GM23338 (cell line): Measurements from ENCODE around the gene WDSUB1. TPM values are rescaled to one million over a fixed set of nuclear protein-coding genes. Genes with fewer than 3 reads are reported as not detected.

Experiments used
- ATAC-seq: fragments of 200-7000 bp; cut with Tn5 transposase; 3 replicates; pipeline ENCODE4 v1.9.1; 2020
- DNase-seq: peaks from one replicate; pipeline ENCODE4 v3.0.0-alpha.2; 2015; ENCODE audit warnings: low spot score
- H2AFZ ChIP-seq: fragments of 200-600 bp; sonication (generic); 2 replicates; pipeline ENCODE4 v1.8.0; 2016; ENCODE audit warnings: antibody characterized with exemption, mild to moderate bottlenecking, moderate library complexity
- H3F3A ChIP-seq: fragments of 200-600 bp; sonication (generic); replicated peaks from 2 replicates; pipeline ENCODE4 v1.8.0; 2017; ENCODE audit warnings: antibody characterized with exemption, mixed run types, low read depth
- H3K27ac ChIP-seq: fragments of 200-600 bp; sonication (generic); 2 replicates; pipeline ENCODE4 v1.6.1; 2016; ENCODE audit warnings: low read depth
- H3K27me3 ChIP-seq: fragments of 200-600 bp; sonication (generic); 2 replicates; pipeline ENCODE4 v1.8.0; 2016; ENCODE audit warnings: mild to moderate bottlenecking, mixed run types, moderate library complexity; ENCODE audit not compliant: insufficient read depth
- H3K36me3 ChIP-seq: fragments of 200-600 bp; sonication (generic); 2 replicates; pipeline ENCODE4 v1.8.0; 2016; ENCODE audit warnings: mild to moderate bottlenecking; ENCODE audit not compliant: insufficient read depth
- H3K4me1 ChIP-seq: fragments of 200-600 bp; sonication (generic); 2 replicates; pipeline ENCODE4 v1.8.0; 2016; ENCODE audit warnings: mild to moderate bottlenecking, moderate library complexity; ENCODE audit not compliant: insufficient read depth
- H3K4me2 ChIP-seq: fragments of 200-600 bp; sonication (generic); 2 replicates; pipeline ENCODE4 v1.7.1; 2017; ENCODE audit warnings: mixed run types
- H3K4me3 ChIP-seq: fragments of 200-600 bp; sonication (generic); 2 replicates; pipeline ENCODE4 v1.6.1; 2016; ENCODE audit warnings: mixed run types
- H3K79me2 ChIP-seq: fragments of 200-600 bp; sonication (generic); replicated peaks from 2 replicates; pipeline ENCODE4 v1.8.0; 2017; ENCODE audit warnings: mild to moderate bottlenecking; ENCODE audit not compliant: insufficient read depth
- H3K9me2 ChIP-seq: fragments of 200-600 bp; sonication (generic); 2 replicates; pipeline ENCODE4 v1.8.0; 2017; ENCODE audit not compliant: insufficient read depth
- H4K20me1 ChIP-seq: fragments of 200-600 bp; sonication (generic); replicated peaks from 2 replicates; pipeline ENCODE4 v1.8.0; 2017; ENCODE audit warnings: mild to moderate bottlenecking; ENCODE audit not compliant: insufficient read depth
- H3K27ac Mint-ChIP-seq: 2 replicates; pipeline ENCODE4 v1.8.0; 2020; ENCODE audit warnings: inconsistent platforms, mild to moderate bottlenecking, moderate library complexity, mixed read lengths
- H3K27me3 Mint-ChIP-seq: 3 replicates; pipeline ENCODE4 v1.8.0; 2022; ENCODE audit warnings: low read depth, mild to moderate bottlenecking, moderate library complexity, mixed read lengths, inconsistent platforms; ENCODE audit not compliant: insufficient read depth, poor library complexity
- H3K36me3 Mint-ChIP-seq: 3 replicates; pipeline ENCODE4 v1.8.0; 2021; ENCODE audit warnings: low read depth, mild to moderate bottlenecking, inconsistent platforms, moderate library complexity, mixed read lengths
- H3K4me1 Mint-ChIP-seq: 3 replicates; pipeline ENCODE4 v1.8.0; 2020; ENCODE audit warnings: mild to moderate bottlenecking, inconsistent platforms, mixed read lengths
- H3K4me3 Mint-ChIP-seq: 3 replicates; pipeline ENCODE4 v1.8.0; 2021; ENCODE audit warnings: moderate library complexity, mild to moderate bottlenecking, inconsistent platforms, mixed read lengths
- H3K9me3 Mint-ChIP-seq: 3 replicates; pipeline ENCODE4 v1.8.0; 2020; ENCODE audit warnings: moderate library complexity, mild to moderate bottlenecking, inconsistent platforms, mixed read lengths
- CTCF ChIP-seq, 2 experiments: fragments of 200-600 bp in 1 of 2; sonication (generic) in 1 of 2; conservative IDR thresholded peaks; 2 replicates each; pipeline versions ENCODE4 v1.5.1 to v1.6.1; 2016 to 2017; ENCODE audit warnings: antibody characterized with exemption in 2 of 2, low read depth in 2 of 2, mild to moderate bottlenecking in 2 of 2, moderate library complexity in 1 of 2
- ETS1 ChIP-seq: IDR thresholded peaks from 2 replicates; pipeline ENCODE4 v1.6.1; 2016; ENCODE audit warnings: antibody characterized with exemption
- NANOG ChIP-seq: IDR thresholded peaks from 2 replicates; pipeline ENCODE4 v1.6.1; 2016; ENCODE audit warnings: antibody characterized with exemption, borderline replicate concordance
- STAT1 ChIP-seq: IDR thresholded peaks from one replicate; pipeline ENCODE4 v1.6.1; 2016; ENCODE audit warnings: antibody characterized with exemption; ENCODE audit not compliant: unreplicated experiment
- ZNF462 ChIP-seq: fragments of 250-450 bp; sonication (Bioruptor Pico); IDR thresholded peaks from 2 replicates; pipeline ENCODE4 v1.5.0; 2020; ENCODE audit warnings: mild to moderate bottlenecking, moderate library complexity
- polyA plus RNA-seq: library from polyadenylated mRNA; unstranded; fragments of >200 nt; fragmentation: Nextera tagmentation; extraction: Ambion mirVana; gene quantifications from 2 replicates; pipeline ENCODE4 v1.2.1, GENCODE V29; 2016
- total RNA-seq: library from RNA; depleted of rRNA; stranded (reverse); fragments of >200 nt; shearing (Covaris generic); gene quantifications from 2 replicates; pipeline ENCODE4 v1.2.3, GENCODE V29; 2014

The WDSUB1 gene
- total and polyA plus RNA-seq, 2 experiments from 2014 or later: 9.9 to 12.2 TPM

- no peak for TF ChIP-seq ZNF462
Measured at GRCh38 chr2:159270744-159271379, 15.6 kb downstream of the WDSUB1 start (continued).

GRCh38 chr2:159267921-159268320 is 18.6 kb downstream of the WDSUB1 start:
- Histone ChIP-seq H2AFZ (no peak overlapping the region), H3F3A (no peaks in the 10 kb centered on the region), H4K20me1 (no peaks in the 10 kb centered on the region), H3K9me2 (no peaks in the 10 kb centered on the region), H3K27ac (no peak overlapping the region), H3K27me3 (no peaks in the 10 kb centered on the region), H3K4me3 (no peak overlapping the region), H3K4me2 (no peak overlapping the region), H3K4me1 (no peaks in the 10 kb centered on the region), H3K36me3 (peaks cover 4% of the 10 kb centered on the region; the same call in 1 of the 2 replicates), H3K79me2 (no peaks in the 10 kb centered on the region)
- ATAC-seq (no peak), DNase-seq (no peak)
- H3K36me3 Mint-ChIP-seq: peaks cover 7% of the 10 kb centered on the region; the same call in 2 of the 3 replicates
- no peak overlapping the region for H3K4me3 Mint-ChIP-seq
- H3K9me3 Mint-ChIP-seq: no peaks in the 10 kb centered on the region; the same call in 2 of the 3 replicates
- H3K27me3 Mint-ChIP-seq: peaks cover 7% of the 10 kb centered on the region
- no peak overlapping the region for H3K27ac Mint-ChIP-seq
- peaks cover 11% of the 10 kb centered on the region; the same call in 2 of the 3 replicates for H3K4me1 Mint-ChIP-seq
- TF ChIP-seq ZNF462: no peak
- TF ChIP-seq NANOG: no peak
- TF ChIP-seq STAT1: no peak
- no peak for TF ChIP-seq CTCF (conservative IDR thresholded peaks at IDR 0.05; ENCODE audit: low read depth in 2 of 2)
- TF ChIP-seq ETS1: no peak
